DLD1 (cell line): Measurements from ENCODE around the gene SRSF8.

Experiments used
- in situ Hi-C: cut with HindIII; loops from 2 replicates; pipeline ENCODE4 v1.10.0; 2017; ENCODE audit warnings: low sequenced_read_pairs

Gene SRSF8

GRCh38 chr11:95067841-95068219 lies 1.1 kb downstream of the SRSF8 start:
- in situ Hi-C loops, result no loop called here

- in situ Hi-C loops, result no loop called here
Measured at GRCh38 chr11:95068549-95068948, 1.8 kb downstream of the SRSF8 start.

GRCh38 chr11:95070471-95070870 lies 3.8 kb downstream of the SRSF8 start:
- in situ Hi-C loops, result no loop called here

DNA sequence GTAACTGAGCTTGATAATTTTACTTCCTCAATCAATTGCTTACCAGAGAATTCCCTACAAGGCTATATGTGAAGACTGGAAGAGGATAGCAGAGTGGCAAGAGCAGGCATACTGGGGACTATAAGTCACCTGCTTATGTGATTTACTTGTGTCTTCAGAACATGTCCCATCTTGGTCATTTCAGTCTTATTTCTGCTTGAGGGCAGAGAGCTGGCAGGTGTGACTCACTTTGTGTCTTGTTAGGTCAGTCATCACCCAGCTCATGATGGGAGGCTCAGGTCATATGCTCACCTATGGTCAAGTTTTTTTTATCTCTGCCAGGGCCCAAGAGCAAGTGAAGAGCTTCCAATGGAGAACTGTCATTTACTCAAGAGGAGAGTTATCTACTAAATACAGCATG lies 6.2 kb downstream of the SRSF8 start:
- in situ Hi-C loops, result no loop called here

GRCh38 chr11:95074792-95075563 lies 8.3 kb downstream of the SRSF8 start:
- in situ Hi-C loops, result no loop called here

- in situ Hi-C loops, result no loop called here
Measured at GRCh38 chr11:95076416-95076815, 9.7 kb downstream of the SRSF8 start.

GRCh38 chr11:95076981-95077380 lies 10.3 kb downstream of the SRSF8 start:
- in situ Hi-C loops, result no loop called here

- in situ Hi-C loops, result no loop called here
Measured at GRCh38 chr11:95078526-95078925, 11.8 kb downstream of the SRSF8 start.

DNA sequence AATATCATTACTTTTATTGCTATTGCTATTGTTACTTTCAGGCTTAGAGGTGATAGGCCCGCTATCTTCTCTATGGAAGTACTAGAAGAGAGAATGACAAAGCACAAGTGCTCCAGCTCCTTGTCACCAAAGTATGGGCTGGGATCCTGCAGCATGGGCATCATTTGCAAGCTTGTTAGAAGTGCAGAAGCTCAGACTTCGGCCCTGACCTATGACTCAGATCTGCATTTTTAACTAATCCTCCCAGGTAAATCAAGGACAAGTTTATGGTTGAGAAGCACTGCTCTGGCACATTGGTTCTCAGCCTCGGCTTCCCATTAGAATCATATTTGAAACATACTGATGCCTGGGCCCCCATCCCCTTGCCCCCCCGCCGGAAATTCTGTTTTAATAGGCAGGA lies 14.3 kb downstream of the SRSF8 start:
- in situ Hi-C loops, result no loop called here

DNA sequence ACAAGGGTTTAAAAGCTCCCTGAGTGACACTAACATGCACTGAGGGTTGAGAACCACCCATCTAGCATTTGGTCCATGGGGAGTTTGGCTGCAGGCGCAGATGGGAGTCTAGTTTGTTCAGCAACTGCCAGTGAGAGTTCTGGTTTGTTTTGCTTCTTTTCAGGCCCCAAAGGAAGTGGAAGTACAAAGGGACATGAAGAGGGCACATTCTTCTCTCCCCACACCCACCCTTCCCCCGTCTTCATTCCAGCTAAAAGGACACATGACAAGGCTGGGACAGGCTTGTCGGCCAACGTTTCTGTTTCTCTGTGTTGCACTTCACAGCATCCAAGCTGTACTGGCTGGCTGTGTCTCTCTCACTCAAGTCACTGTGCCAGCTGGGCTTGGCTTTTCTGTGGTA lies 14.7 kb downstream of the SRSF8 start:
- in situ Hi-C loops, result no loop called here

DNA sequence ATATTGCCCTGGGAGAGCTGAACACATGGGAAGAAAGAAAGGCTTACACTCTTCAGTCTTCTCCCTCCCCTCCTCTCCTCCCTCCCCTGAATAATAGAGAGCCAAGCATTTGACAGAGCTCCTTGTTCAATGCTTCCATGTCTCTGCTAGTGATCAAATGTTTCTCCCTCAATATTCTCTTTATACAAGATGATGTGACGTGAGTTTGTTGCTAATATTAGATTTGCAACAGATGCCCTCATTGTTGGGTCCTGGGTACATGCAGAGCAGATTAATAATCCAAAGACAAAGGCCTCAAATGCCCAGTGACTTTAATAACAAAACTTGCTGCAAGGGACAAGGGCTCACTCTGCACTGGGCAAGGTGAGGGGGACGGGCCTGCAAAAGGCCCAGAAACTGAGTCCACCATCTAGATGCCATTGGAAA lies 15.9 kb downstream of the SRSF8 start:
- in situ Hi-C loops, result no loop called here

DNA sequence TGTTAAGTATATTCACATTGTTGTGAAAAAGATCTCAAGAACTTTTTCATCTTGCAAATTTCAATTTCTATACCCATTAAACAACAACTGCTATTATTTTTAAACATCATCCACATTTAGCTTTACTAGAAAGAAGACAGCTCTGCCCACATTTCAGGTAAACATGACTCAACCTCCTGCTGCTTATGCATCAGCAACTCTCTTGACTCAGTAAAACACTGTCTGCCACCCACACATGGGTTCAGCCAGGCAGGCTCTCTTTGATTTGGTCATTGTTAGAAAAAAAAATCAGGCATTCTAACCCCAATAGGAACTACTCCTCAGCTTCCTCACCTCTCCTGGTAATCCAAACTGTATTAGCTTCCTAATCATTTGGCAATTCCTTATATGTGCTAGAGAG lies 17.8 kb downstream of the SRSF8 start:
- in situ Hi-C loops, result no loop called here

GRCh38 chr11:95085117-95085816 lies 18.5 kb downstream of the SRSF8 start:
- in situ Hi-C loops, result no loop called here

- in situ Hi-C loops, result no loop called here
Measured at GRCh38 chr11:95086151-95086550, 19.4 kb downstream of the SRSF8 start.

DNA sequence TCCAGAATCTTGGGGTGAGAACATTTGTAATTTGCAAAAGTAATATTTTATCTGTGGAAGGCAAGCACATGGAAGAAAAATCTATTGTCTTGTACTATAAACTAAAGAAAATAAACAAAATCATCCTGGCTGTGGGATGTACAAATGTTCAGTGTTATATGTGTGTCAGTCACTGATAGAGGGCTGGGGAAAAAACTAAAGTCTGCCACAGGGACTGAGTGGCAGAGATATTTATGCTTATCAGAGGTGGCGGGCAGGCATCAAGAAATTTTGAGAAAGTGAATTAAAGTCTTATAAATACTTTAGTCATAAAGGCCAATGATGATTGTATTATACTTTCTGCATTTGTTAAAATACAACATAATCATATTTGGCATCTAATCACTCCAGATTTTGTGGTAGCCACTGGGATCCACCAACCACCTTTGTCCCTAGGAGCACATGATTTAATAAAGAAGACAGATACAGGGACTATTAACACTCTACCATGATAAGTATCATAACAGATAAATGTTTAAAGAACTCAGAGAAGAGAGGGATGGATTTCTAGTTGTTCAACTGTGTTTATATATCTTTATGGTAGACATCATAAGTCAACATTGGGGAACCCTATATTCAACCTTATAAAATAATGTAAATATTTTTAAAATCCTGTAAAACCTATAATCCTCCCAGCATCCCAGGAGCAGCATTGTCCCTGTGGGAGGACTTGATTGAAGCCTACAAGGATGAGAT lies 20.3 kb downstream of the SRSF8 start:
- in situ Hi-C loops, result no loop called here

DNA sequence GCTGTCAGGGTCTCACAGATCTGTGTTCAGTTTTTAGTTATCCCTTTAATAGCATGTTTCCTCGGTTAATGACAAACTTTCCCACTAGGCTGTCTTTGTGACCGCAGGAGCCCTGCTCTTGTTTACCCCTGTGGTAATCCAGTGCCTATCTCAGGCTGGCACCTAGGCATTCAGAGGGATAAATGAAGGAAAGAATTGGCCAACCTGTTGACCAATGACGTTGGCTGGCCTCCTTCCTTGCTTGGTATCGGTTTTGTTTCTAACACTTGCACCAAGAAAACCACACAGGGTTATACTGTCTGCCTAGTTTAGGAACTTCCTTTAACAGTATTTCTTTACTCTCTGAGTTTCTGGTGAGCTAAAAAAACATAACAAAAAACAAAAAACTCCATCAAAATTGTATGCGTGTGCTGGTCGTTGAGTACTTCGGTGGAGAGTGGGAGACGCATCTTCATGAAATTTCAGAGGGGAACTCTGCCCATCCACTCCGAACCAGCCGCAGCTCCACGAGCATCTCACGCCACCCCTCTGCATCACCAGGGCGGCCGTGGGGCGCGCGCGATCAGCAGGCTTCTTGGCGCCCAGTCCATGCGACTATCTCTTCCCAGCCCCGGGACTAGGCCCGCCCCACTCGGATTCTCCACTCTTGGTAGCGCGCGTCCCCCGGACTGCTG lies 22.4 kb downstream of the SRSF8 start:
- in situ Hi-C loops, result no loop called here

- in situ Hi-C loops, result no loop called here
Measured at GRCh38 chr11:95089620-95090542, 23.2 kb downstream of the SRSF8 start, which contains the start of gene ENDOD1. Gene ENDOD1 (plus strand): TSS chr11:95089846. CDS start chr11:95089928, 82 bp downstream.

DNA sequence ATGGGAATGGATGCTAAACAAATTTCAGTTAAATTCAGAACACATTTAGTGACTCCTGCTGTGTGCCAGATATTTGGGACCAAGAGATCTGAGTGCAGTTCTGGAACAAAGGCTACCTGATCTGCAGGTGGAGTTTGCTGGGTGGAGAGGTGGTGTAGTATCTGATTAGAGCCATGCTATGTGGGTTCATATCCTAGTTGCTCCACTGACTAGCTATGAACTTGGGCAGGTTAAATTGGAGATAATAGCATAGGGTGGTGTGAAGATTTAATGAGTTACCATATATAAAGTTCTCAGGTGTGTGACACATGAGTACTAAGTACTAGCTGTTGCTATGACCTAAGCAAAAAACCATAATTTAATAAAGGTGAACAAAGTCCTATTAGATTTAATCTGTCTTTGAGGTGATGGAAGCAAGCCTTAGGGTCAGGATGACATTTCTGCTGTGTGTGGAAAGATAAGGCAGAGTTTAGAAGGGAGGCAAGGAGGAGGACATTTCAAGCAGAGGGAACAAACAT lies 25.0 kb downstream of the SRSF8 start:
- in situ Hi-C loops, result no loop called here

DNA sequence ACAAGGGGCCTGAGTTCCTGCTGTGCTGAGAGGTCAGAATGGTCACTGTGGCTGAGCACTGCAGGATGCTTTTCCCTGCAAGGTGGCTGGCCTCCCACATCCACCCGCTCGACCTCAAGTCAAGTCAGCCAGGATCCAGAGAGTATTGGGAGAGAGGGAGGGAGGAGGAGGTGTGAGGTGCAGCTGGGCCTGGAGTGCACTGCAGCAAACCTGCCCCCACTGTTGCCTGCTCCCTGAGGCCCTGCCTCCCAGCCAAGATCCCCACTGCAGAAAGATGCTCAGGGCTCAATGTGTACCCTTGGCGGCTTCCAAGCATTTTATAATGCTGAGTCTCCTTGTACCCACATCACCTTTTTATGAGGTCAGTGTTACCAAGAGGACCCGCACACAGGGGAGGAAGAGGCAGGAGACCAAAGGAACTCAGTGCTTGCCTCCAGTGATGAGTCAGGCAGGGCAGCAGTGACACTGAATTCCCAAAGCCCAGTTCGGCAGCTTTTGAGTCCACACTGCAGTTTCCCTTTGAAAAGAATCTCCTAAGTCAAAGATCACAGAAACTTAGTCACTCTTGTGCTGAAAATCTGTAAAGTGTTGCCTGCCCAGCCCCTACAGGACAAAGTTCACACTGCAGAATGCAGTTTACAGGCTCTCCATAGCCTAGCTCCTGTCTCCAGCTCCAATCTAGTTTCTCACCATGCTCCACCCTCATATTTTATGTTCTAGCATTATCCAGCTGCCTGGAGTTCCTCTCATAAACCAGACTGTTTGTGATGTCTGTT lies 26.0 kb downstream of the SRSF8 start:
- in situ Hi-C loops, result no loop called here
